ENCODE data around the gene ZDHHC5.

The ZDHHC5 gene

GRCh38 chr11:57638005-57638781 lies 29.7 kb upstream of the ZDHHC5 start:
- Mint-ChIP-seq H3K27me3 (peaks cover 27% of the 10 kb centered on the region), H3K9me3 (no peaks in the 10 kb centered on the region), H3K4me1 (peaks cover 13% of the 10 kb centered on the region), H3K27ac (no peak overlapping the region), H3K4me3 (peak overlapping the region; percentile 94), H3K36me3 (no peaks in the 10 kb centered on the region)
- ATAC-seq (ENCODE audit: low read depth) (peak; percentile 57), DNase-seq (ENCODE audit: low spot score in 2 of 2) (peak in 1 of 2 donors; percentile 17)

- H3K9me3 Mint-ChIP-seq = no peaks in the 10 kb centered on the region
- H3K27ac Mint-ChIP-seq = no peak overlapping the region
- peaks cover 13% of the 10 kb centered on the region for H3K4me1 Mint-ChIP-seq
- ATAC-seq (ENCODE audit: low read depth) = peak; percentile 26
- peak overlapping the region; percentile 94 for H3K4me3 Mint-ChIP-seq
- H3K27me3 Mint-ChIP-seq = peaks cover 26% of the 10 kb centered on the region
- DNase-seq (ENCODE audit: low spot score in 2 of 2) = no peak
- H3K36me3 Mint-ChIP-seq = no peaks in the 10 kb centered on the region
Observed at GRCh38 chr11:57638811-57639320, 29.0 kb upstream of the ZDHHC5 start.

- ATAC-seq (ENCODE audit: low read depth) = peak; percentile 6
- H3K4me1 Mint-ChIP-seq = peaks cover 13% of the 10 kb centered on the region
- DNase-seq (ENCODE audit: low spot score in 2 of 2) = no peak
- peak overlapping the region; percentile 94 for H3K4me3 Mint-ChIP-seq
- H3K27ac Mint-ChIP-seq = no peak overlapping the region
- no peaks in the 10 kb centered on the region for H3K36me3 Mint-ChIP-seq
- H3K9me3 Mint-ChIP-seq = no peaks in the 10 kb centered on the region
- peaks cover 20% of the 10 kb centered on the region for H3K27me3 Mint-ChIP-seq
Observed at GRCh38 chr11:57639321-57640067, 28.4 kb upstream of the ZDHHC5 start.

GRCh38 chr11:57640068-57640800 lies 27.7 kb upstream of the ZDHHC5 start:
- H3K4me3 Mint-ChIP-seq = no peak overlapping the region
- no peak overlapping the region for H3K27ac Mint-ChIP-seq
- H3K27me3 Mint-ChIP-seq = peaks cover 16% of the 10 kb centered on the region
- DNase-seq (ENCODE audit: low spot score in 2 of 2) (no peak), ATAC-seq (ENCODE audit: low read depth) (no peak)
- no peaks in the 10 kb centered on the region for H3K9me3 Mint-ChIP-seq
- no peaks in the 10 kb centered on the region for H3K36me3 Mint-ChIP-seq
- peaks cover 13% of the 10 kb centered on the region for H3K4me1 Mint-ChIP-seq

- Mint-ChIP-seq H3K4me3 (no peak overlapping the region), H3K27me3 (peaks cover 24% of the 10 kb centered on the region), H3K4me1 (peaks cover 13% of the 10 kb centered on the region), H3K36me3 (no peaks in the 10 kb centered on the region), H3K9me3 (no peaks in the 10 kb centered on the region), H3K27ac (no peak overlapping the region)
- ATAC-seq (ENCODE audit: low read depth) (peak; percentile 35), DNase-seq (ENCODE audit: low spot score in 2 of 2) (no peak)
Observed at GRCh38 chr11:57641011-57641807, 26.7 kb upstream of the ZDHHC5 start.

- ATAC-seq (ENCODE audit: low read depth) (no peak), DNase-seq (ENCODE audit: low spot score in 2 of 2) (no peak)
- Mint-ChIP-seq H3K4me3 (no peak overlapping the region), H3K27me3 (peaks cover 38% of the 10 kb centered on the region), H3K27ac (no peak overlapping the region), H3K36me3 (no peaks in the 10 kb centered on the region), H3K9me3 (no peaks in the 10 kb centered on the region), H3K4me1 (peaks cover 21% of the 10 kb centered on the region)
Observed at GRCh38 chr11:57643802-57644201, 24.1 kb upstream of the ZDHHC5 start.

GRCh38 chr11:57644748-57645688 lies 22.9 kb upstream of the ZDHHC5 start:
- Mint-ChIP-seq H3K27me3 (peaks cover 45% of the 10 kb centered on the region), H3K9me3 (no peaks in the 10 kb centered on the region), H3K4me1 (peaks cover 29% of the 10 kb centered on the region), H3K27ac (no peak overlapping the region), H3K4me3 (no peak overlapping the region), H3K36me3 (no peaks in the 10 kb centered on the region)
- peak; percentile 83 to 86 for DNase-seq (ENCODE audit: low spot score in 2 of 2)
- ATAC-seq (ENCODE audit: low read depth) = peak; percentile 85

GRCh38 chr11:57645689-57646085 lies 22.2 kb upstream of the ZDHHC5 start:
- no peaks in the 10 kb centered on the region for H3K9me3 Mint-ChIP-seq
- no peak for ATAC-seq (ENCODE audit: low read depth)
- H3K4me3 Mint-ChIP-seq = no peak overlapping the region
- H3K27ac Mint-ChIP-seq = no peak overlapping the region
- no peaks in the 10 kb centered on the region for H3K36me3 Mint-ChIP-seq
- DNase-seq (ENCODE audit: low spot score in 2 of 2) = no peak
- peaks cover 50% of the 10 kb centered on the region for H3K27me3 Mint-ChIP-seq
- H3K4me1 Mint-ChIP-seq = peaks cover 31% of the 10 kb centered on the region

- H3K36me3 Mint-ChIP-seq = no peaks in the 10 kb centered on the region
- ATAC-seq (ENCODE audit: low read depth) = no peak
- H3K27me3 Mint-ChIP-seq = peaks cover 52% of the 10 kb centered on the region
- no peak overlapping the region for H3K4me3 Mint-ChIP-seq
- no peaks in the 10 kb centered on the region for H3K9me3 Mint-ChIP-seq
- H3K4me1 Mint-ChIP-seq = peaks cover 31% of the 10 kb centered on the region
- no peak overlapping the region for H3K27ac Mint-ChIP-seq
- DNase-seq (ENCODE audit: low spot score in 2 of 2) = no peak
Observed at GRCh38 chr11:57646194-57646798, 21.6 kb upstream of the ZDHHC5 start.

- no peak for ATAC-seq (ENCODE audit: low read depth)
- Mint-ChIP-seq H3K27me3 (peaks cover 52% of the 10 kb centered on the region), H3K4me3 (peak overlapping the region; percentile 5), H3K9me3 (no peaks in the 10 kb centered on the region), H3K4me1 (peaks cover 31% of the 10 kb centered on the region), H3K36me3 (no peaks in the 10 kb centered on the region), H3K27ac (no peak overlapping the region)
- peak in 1 of 2 donors; percentile 19 for DNase-seq (ENCODE audit: low spot score in 2 of 2)
Observed at GRCh38 chr11:57646799-57647303, 21.1 kb upstream of the ZDHHC5 start.

GRCh38 chr11:57647372-57647771 lies 20.5 kb upstream of the ZDHHC5 start:
- H3K4me3 Mint-ChIP-seq = no peak overlapping the region
- no peaks in the 10 kb centered on the region for H3K9me3 Mint-ChIP-seq
- no peak for ATAC-seq (ENCODE audit: low read depth)
- peaks cover 52% of the 10 kb centered on the region for H3K27me3 Mint-ChIP-seq
- no peak for DNase-seq (ENCODE audit: low spot score in 2 of 2)
- no peaks in the 10 kb centered on the region for H3K36me3 Mint-ChIP-seq
- H3K27ac Mint-ChIP-seq = no peak overlapping the region
- H3K4me1 Mint-ChIP-seq = peaks cover 31% of the 10 kb centered on the region
